ENCODE data around the gene IPO4.
"Not testable (repeated sequence)": the region's sequence is repeated elsewhere in the genome, so short reads cannot be mapped to it uniquely, and the experiment has no call there.

Gene IPO4

GRCh38 chr14:24216345-24216699 lies 27.7 kb upstream of the IPO4 start:
- DNase-seq: no peak

GRCh38 chr14:24215495-24216344 lies 27.1 kb upstream of the IPO4 start, which contains the start of gene MDP1:
MDP1 (minus strand) TSS chr14:24216066; CDS start chr14:24215955, 111 bp downstream.
- DNase-seq: peak; percentile 91

DNA sequence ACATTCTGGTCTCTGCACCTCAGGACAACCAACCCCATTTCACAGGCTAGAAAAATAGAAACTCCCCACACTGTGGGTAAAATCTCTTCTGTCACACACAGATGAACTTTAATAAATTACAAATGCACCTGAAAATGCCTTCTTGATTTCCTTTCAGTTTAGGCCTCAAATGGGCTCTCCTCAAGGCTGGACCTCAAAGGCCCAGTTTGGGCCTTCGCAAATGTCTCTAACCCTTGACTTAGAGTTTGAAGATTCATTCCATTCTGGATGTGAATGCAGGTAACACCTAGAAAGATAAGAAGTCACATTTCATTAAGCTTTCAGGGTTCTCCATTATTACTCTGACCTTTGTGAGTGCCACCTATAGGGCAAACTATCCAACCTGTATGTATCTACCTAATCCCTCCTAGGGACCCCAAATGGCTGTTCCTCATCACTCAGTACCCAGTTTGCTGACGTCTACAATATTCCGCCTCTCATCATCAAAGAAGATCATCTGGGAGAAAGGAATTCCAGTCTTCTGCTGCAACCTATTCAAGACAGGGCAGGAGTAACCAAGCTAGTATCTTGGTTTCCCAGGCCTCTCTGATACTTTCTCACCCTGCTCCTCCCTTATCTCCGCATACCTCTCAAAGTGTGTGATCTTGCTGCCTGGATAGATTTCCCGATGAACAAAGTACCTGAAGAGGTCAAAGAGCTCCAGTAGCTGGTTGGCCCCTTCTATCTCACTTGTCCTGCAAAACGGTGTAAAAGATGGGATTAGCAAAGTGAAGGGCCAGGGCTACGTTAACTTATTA lies 25.4 kb upstream of the IPO4 start:
- no peak for DNase-seq

DNA sequence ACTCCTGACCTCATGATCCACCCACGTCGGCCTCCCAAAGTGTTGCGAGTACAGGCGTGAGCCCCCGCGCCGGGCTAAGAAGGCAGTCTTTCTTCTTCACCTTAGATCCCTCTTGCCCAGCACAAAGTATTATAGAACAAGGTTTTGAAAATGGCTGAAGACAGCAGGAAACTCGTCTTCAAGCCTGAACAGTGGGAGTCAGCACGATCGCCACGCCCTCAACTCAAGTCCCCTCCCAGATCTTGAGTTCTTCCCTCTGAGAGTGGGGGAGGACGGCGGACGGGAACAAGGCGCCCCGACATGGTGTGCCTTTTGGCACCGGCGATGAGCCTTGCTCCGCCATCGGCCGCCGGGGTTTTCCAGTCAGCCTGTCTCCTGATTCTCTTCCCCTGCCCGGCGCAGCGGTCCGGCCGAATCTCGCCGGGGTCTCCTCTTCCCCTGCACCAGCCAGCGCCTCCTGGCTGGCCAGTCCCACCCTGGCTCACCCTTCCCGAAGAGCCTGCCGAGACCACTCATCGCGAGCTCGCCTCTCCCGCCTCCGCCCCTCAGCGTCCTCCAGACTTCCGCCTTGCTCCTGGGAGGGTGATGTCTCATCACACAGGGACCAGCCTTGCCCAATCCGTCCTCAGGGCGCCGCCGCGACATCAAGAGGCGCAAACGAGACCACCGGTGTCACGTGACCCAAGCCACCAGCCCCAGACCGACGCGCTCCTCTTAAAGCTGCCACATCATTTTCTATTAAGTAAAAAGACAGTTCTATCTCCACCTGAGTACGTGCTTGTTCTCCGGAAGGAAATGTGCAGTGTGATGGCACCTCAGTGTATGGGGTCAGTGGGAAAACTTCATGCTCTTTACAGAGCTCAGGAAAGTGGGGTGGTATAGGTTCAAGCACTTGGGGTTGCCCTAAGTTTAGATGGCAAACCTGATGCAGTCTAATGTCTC lies 24.6 kb upstream of the IPO4 start, which contains the start of gene CHMP4A:
TSS of gene CHMP4A (minus strand) at position 565 of the 942 bp plus-strand sequence. CDS start at position 516, 49 bp downstream.
- DNase-seq: peak; percentile 97

DNA sequence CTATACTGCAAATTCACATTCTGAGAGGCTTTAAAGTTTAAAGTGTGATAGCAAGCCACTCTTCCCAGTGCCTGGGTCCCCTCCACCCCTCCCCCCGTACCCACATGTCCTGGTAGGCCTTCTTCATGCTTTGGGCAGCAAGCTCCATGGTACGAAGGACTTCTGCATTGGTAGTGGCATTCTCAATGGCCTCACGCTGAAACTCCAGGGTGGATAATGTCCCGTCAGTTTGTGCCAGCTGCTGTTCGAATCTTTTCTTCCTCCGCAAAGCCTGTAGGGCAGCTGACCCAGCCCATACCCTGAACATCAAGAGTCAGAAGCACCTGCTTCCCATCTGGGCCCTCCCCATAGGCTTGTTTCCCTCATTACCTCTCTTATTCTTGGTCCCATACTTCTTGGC lies 22.7 kb upstream of the IPO4 start:
- DNase-seq: no peak

DNA sequence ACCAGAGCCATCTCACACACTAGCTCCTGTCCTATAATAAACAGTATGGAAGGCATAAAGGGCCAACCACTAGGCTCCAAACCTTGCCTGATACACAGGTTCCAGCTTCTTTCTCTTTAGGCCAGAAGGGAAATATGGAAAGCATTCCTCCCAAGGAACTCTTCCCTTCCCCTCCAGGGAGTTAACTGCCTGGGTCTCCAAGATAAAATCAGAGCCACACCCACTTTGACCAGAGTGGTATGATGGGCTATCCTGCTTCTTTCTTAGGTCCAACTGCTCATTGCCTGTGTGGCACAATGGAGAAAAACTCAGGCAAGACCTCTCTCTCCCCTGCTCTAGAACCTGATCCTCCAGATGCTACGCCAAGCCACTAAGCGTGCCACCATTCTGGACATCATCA lies 19.0 kb upstream of the IPO4 start:
- no peak for DNase-seq

- DNase-seq: no peak
Observed at GRCh38 chr14:24207104-24207551, 18.5 kb upstream of the IPO4 start.

DNA sequence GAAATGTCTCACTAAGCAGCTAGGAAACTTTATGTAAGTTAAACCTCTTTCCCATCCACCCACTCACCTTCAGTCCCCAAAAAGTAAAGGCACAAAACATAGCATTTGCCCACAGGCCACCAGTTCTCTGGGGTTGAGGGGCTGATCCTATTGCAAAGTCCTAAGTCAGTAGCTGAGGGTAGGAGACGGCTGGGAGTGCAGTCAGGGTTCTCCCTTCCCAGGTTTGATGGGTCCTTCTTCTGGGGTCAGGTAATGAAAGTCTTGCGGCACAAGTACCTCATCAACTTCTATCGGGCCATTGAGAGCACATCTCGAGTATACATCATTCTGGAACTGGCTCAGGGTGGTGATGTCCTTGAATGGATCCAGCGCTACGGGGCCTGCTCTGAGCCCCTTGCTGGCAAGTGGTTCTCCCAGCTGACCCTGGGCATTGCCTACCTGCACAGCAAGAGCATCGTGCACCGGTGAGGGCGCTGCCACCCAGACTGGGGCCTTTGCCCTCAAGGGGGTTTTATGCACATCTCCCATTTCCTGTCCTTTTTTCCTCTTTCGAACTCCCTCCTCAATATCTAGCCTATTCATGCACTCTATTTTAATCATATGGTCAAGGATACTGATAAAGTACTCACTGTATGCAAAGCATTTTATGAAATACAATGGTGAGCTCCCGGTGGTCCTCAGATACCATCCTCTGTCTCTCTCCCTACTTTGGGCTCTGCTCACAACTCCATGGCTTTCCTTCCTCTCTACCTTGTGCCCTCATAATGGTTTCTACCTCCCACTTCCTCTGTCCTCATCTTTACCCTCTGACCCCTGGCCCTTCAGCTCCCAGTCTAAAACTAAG lies 17.9 kb upstream of the IPO4 start:
- DNase-seq: no peak

GRCh38 chr14:24204163-24205146 lies 15.8 kb upstream of the IPO4 start:
- DNase-seq: no peak

DNA sequence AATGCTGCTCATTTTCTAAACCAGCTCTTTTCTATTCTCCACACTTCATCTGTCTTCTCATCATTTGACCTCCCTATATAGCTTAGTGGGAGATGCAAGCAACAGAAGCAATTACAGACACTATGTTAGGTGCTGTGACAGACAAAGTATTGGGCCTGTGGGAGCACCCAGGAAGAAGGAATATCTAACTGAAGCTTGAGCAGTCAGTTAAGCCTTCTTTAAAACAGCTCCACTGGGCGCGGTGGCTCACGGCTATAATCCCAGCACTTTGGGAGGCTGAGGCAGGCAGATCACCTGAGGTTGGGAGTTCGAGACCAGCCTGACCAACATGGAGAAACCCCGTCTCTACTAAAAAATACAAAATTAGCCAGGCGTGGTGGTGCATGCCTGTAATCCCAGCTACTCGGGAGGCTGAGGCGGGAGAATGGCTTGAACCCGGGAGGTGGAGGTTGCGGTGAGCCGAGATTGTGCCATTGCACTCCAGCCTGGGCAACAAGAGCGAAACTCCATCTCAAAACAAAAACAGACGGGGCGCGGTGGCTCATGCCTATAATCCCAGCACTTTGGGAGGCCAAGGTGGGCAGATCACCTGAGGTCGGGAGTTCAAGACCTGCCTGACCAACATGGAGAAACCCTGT lies 14.8 kb upstream of the IPO4 start:
- DNase-seq: not testable (repeated sequence)

- not testable (repeated sequence) for DNase-seq
Observed at GRCh38 chr14:24202538-24202937, 13.9 kb upstream of the IPO4 start.

GRCh38 chr14:24198814-24199524 lies 10.4 kb upstream of the IPO4 start:
- DNase-seq: no peak

DNA sequence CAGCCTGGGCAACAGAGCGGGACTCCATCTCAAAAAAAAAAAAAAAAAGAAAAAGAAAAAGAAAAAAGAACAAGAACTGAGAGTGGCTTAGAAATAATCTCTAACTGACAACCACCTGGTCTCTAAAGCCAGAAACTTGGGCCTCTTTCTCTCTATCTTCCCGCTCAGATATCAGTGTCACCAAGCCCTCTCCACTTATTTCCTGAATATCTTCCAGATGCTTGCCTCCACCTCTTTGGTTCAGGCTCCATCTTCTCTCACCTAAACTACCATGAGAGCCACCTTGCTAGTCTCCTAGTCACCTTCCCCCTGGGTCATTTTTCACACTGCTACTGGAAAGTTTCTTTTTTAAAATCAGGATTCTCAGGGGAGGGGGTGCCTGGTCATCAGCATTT lies 8.4 kb upstream of the IPO4 start:
- DNase-seq: no peak

- DNase-seq: no peak
Observed at GRCh38 chr14:24196071-24197055, 7.7 kb upstream of the IPO4 start.

DNA sequence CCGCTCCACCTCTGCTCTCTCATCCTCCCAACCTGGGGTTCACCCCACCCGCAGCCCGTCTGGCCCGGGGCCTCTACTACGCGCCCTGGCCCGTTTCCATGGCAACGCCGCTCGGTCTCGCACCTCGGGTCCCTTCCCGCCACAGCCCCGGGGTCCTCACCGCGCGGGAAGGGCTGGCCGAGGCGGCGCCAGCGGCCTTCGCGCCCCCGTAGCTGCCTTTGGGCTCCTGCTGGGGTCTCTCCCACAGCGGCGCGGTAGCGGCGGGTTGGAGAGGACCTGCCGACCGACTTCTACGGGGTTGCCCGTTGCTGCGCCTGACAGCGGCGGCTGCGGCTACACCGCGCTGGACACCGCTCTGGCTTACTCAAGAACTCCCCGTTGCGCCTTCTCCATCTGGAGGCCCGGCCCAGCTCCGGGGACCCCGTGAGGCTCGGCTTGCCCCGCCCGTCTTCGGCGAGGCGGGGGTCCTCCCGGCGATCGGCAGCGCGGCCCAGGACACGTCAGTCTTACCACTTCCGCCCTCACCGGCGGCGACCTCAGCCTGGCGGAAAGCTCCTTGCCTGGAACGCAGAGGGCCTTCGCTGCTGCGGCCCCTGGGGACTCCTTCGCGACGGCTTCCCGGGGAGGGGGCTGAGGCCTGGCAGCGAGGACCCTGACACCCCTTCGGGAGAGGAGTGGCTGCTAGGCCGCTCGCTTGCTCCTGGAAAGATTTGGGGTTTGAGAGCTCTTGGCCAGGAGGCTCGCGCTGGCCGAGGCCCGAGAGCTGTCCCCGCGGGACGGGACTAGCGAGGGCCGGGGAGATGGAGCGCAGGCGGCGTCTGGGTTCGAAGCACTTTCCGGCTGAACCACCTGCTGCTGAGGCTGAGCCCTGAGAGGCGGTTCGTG lies 6.8 kb upstream of the IPO4 start, which contains the start of gene TM9SF1:
TSS of gene TM9SF1 (minus strand) at position 256 of the 885 bp plus-strand sequence. CDS start 422 bp downstream, outside the sequence.
- DNase-seq: peak; percentile 86

DNA sequence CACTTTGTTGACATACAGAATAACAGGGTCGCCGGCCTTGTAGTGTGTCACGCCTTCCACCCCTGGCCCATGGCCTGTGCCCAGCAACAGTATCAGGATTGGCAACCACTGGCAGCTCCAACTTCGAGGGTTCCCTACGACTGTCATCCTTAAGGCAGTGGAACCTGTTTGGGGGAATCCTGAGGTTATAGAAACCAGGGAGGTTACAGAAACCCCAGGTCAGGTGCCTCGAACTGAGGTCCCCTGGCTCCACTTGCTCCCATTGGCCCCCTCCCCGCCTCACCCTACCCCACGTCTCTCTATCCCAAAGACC lies 6.2 kb upstream of the IPO4 start:
- no peak for DNase-seq
